Suppressor macrophage treated with lipopolysaccharide for 1 hour (primary cell): Measurements from ENCODE around the gene GLRX3.
"Not testable (repeated sequence)": the region's sequence is repeated elsewhere in the genome, so short reads cannot be mapped to it uniquely, and the experiment has no call there.

Source experiments
- DNase-seq, 3 donors: peaks; one replicate each; pipeline ENCODE4 v3.0.0-alpha.2; 2020 to 2022

The GLRX3 gene

DNA sequence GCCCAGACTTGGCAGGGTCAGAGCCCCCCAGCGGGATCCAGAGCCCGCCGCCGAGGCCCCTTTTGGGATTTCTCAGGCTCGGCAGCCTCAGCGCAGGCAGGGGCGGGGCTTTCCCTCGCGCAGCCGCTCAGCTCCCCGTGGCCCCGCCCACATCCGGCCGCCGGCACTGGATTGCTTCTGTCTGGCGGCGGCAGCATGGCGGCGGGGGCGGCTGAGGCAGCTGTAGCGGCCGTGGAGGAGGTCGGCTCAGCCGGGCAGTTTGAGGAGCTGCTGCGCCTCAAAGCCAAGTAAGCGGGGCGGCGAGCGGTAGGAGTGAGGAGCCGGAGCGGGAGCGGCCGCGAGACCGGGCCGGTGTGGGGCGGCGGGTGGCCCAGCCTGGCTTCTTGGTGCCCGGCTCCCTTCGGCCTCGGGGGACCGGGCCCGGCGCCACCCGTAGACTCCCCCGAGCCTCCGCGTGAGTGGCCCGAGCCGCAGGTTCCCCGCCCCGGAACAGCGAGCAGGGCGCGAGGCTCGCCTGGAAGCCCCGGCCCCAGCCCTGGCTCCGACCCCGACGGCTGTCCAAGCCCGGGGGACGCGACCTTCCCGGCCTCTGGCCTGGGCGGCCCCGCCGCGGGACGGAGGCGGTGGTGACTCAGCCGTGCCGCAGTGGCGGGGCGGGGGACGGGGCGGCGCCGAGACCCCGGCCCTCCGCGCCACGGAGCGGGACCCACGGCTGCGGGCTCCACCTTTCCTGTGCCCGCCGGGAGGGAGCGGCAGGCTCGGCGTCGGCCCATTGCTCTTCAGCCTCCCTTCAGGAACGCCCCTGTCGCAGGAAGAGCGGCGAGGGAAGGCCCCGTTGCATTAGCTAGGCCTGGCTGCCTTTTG is at the start of gene GLRX3:
TSS of gene GLRX3 (plus strand) at position 166 of the 864 bp plus-strand sequence. CDS start at position 196, 30 bp downstream.
- peak; percentile 91 to 96 (median 95) for DNase-seq

DNA sequence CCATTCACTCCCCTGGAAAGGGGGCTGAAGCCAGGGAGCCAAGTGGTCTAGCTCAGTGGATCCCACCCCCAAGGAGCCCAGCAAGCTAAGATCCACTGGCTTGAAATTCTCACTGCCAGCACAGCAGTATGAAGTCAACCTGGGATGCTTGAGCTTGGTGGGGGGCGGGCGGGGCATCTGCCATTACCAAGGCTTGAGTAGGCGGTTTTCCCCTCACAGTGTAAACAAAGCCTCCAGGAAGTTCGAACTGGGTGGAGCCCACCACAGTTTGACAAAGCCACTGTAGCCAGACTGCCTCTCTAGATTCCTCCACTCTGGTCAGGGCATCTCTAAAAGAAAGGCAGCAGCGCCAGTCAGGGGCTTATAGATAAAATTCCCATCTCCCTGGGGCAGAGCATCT is 45.6 kb upstream of the GLRX3 start:
- not testable (repeated sequence) for DNase-seq

DNA sequence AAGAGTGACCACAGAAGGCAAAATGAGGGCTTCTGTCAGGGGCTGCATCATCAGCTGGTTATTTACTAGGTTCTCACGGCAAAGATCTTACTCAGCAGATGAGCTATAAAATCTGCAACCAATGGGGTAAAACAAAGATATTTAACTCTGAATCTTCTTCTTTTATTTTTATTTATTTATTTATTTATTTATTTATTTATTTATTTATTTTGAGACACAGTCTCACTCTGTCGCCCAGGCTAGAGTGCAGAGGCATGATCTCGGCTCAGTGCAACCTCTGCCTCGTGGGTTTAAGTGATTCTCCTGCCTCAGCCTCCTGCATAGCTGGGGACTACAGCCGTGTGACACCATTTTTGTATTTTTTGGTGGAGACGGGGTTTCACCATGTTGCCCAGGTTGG is 36.8 kb upstream of the GLRX3 start:
- no peak for DNase-seq

DNA sequence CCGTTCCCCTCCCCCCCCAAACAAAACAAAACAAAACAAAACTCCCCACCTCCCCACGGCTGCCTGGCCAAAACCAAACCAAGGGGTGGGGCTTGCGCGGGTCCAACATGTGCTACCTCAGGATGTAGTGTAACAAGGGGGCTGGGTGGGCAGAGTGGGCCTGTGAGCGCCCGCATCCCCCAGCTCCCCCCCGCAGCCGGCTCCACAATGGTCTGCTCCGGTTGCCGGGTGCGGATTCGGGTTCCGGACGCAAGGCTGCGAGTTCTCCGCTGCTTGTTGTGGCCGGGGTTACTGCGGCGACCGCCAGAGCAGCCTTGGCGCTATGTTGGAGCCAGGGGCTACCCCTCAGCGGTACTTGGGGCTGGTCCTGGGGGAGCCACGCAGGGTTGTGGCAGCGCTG is 30.5 kb upstream of the GLRX3 start:
- DNase-seq: no peak

DNA sequence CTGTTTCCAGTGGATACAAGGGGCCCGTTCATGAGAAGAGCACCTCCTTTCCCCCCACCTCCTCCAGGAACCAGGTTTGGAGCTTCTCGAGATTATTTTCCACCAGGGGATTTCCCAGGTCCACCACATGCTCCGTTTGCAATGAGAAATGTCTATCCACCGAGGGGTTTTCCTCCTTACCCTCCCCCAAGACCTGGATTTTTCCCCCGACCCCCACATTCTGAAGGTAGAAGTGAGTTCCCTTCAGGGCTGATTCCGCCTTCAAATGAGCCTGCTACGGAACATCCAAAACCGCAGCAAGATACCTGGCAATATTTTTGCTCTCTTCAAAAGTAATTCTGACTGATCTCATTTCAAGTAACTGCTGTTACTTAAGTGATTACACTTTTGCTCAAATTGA is 28.0 kb upstream of the GLRX3 start:
- not testable (repeated sequence) for DNase-seq

DNA sequence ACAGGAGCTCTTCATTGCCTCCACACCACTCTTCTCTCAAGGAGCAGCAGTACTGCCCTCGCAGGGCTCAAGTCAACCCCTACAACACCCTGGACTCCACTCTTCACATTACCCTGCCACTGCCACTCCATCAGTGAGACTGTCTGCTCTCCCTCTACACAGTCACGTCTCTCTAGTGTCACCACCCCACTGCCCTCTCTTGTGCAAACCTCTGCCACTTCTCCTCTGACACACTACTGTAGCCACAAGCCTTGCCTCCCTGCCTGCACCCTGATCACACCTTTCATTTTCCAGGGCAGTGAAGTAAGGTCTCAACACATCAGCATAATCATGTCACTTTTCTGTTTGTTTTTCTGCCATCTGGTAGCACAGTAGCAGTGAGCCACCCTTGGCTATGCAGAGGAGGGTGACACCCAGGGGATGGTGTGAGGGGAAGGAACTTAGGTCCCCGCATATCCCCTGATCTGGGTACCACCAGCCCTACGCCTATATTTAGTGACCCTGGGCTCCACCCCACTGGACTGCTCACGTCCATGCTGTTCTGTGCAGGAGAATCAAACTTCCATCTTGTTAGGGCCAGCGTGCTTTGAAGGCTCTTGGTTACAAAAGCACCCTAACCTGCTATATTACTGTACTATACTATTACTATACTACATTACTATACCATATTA is 27.1 kb upstream of the GLRX3 start:
- no peak for DNase-seq

DNA sequence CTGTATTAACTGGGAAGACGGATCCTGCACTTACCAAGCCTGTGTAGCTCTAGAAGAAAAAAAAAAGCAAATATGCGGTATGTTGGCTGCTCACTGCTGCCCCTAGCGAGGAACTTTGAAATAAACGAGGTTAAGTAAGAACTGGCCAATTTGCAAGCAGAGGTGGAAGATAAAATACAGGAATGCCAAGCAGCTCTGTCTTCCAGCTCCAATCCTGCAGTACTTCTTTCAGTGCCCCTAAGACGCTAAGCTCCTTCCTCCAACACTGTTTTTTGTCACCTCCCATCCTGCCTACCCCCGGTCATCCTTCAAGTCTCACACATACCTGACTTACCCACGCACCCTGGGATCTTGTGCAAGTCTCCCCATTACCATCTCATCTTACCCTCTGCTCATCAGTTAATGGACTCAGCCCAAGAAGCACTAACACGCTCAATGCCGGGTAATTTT is 26.4 kb upstream of the GLRX3 start:
- DNase-seq: peak; percentile 86 to 91 (median 87)

DNA sequence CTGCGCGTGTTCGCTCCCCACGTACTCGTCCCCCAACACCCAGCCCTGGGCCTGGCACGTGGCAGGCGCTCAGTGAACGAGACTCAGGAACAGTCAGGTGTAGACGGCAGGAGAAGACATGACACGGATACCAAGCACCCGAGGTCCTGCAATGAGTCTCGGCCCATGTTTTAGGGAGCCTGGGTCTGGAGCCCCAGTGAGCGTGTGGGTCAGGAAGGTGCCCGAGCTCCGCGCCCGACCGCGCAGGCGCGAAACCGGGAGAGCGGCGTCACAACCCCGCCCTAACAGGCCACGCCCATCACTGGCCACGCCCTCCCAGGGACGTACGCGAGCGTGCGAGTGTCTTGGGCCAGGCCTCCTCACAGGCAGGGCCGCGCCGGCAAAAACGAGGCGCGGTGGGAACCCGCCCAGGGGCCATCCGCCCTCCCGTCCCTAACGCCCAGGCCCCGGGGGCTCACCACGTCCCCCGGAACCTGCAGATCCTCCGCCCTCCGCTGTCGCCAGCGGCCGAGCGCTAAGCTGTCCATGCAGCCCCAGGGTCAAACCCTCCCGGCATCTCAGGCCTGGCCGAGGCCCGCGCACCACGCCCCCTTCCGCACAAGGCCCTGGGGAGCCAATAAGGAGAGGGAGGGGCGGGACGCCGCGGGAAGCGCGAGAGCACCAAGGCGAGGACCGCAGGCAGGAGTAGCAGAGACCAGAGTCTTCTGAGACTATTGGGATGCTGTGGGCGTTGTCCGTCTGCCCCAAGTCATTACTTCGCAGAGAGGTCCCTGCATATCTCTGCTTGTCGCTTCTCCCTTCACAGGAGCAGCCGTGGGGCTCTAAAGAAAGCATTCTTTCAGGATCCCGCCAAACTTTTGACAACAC is 25.7 kb upstream of the GLRX3 start, which contains the start of gene C10orf143:
TSS of gene C10orf143 (minus strand) at position 585 of the 867 bp plus-strand sequence. CDS start at position 527, 58 bp downstream.
- peak; percentile 97 to 99 (median 98) for DNase-seq

DNA sequence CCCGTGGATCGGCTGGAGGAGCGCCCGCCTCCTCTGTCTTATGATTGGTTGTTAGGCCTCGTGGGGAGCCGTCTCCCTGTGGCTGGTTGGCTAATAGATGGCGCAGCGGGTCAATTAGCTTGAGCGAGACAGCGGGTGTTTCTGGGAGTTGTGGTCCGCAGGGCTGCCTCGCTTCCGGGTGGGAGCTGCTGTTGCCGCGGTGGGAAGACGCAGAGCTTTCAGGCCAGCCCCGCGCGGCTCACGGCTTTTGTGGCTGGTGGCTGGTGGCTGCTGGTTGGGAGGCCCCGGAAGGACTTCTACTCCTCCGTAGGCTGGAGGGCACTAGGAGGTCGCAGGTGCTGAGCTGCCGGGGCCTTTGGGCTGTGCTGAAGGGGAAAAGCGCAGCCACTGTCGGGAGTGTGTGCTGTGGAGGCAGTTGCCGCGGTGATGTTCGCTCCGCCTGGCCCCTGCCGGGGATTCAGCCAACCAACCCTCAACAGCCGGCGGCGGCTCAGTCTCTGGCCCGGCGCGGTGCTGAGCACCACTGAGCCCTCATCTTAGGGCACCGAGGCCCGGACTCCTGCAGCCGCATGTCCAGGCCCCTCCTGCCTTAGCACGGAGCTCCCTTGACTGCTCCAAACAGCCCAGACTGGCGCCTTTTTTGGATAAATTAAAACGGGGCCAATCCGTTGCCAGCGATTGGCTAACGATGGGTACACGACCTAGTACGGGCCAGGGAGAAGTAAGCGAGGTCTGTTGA is 24.9 kb upstream of the GLRX3 start:
- DNase-seq: peak; percentile 96 to 97 (median 97)

DNA sequence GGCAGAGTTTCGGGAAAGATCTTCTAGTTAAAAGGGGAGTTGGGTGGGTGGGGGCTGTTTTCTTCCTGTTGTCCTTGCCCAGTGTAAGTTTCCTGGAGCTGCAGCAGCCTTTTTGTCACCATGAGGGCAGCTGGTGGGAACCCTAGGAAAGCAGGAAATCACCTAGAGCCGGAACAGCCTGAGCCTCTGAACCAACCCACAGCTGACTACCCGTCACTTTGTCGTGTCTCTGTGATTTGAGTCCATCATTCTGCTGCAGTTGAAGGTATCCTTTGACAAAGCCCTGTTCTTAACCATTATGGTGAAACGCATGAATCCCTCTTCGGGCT is 24.4 kb upstream of the GLRX3 start:
- DNase-seq: peak in 1 of 3 donors; percentile 3

DNA sequence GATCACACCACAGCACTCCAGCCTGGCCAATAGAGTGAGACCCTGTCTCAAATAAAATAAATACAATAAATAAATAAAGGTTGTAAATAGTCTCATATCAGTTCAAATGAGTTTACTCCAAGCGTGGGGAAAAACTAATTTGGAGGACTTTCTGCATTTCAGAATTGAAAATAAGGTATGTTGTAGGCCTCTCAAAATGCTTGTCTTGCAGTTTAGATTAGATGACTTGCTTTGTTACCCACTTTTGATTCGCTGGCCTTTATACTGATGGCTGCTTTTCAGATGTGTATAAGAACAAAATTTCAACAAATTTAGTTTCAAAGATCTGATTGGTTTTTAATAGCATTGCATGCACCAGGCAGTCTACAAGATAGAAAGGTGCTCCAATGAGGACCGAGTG is 23.4 kb upstream of the GLRX3 start:
- no peak for DNase-seq

DNA sequence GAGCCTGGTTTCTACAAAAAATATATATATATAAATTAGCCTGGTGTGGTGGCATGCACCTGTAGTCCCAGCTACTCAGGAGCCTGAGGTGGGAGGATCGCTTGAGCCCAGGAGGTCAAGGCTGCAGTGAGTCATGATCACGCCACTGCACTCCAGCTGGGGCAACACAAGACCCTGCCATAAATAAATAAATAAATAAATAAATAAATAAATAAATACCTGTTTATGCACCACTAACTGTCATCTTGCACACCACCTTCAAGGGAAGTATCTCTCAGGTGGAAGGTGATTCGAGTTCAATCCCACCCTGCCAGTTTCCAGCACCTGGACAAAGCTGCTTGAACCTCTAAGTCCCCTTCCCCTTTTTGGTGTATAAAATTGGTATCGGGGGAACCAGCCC is 19.2 kb upstream of the GLRX3 start:
- DNase-seq: not testable (repeated sequence)

DNA sequence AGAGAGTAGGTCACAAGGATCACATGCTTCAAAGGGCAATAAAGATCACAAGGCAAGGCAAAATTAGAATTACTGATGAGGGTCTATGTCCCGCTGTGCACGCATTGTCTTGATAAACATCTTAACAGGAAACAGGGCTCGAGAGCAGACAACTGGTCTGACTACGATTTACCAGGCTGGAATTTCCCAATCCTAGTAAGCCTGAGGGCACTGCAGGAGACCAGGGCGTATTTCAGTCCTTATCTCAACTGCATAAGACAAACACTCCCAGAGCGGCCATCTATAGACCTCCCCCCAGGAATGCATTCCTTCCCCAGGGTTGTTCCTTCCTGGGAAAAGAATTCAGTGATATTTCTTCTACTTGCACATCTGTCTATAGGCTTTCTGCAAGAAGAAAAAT is 18.7 kb upstream of the GLRX3 start:
- DNase-seq: not testable (repeated sequence)

DNA sequence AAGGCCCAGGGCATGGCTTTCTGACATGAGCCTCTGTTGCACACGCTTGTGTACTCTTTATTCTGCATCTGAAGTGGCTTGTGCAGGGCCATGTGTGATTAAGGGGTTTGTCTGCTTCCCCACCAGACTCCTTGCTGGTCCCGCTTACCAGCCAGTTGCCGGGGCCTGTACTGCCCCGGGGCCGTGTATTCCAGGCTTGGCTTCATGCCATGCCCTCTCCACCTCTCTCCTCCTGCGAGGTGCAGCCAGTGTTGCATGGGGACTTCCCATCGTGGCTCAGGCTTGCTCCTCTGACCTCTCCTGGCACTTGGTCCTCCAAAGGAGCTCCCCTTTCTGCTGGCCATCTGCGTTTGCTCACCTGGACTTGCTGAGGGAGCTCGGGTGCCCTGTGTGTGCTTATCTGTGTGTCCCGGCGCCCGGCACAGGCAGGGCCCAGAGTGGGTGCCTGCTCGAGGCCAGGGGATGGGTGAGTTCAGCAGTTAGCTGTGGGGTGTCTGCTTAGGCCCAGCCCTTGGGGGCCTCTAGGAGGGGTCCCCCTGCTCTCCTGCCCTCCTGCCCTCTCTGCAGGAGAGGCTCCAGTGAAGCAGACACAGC is 14.6 kb upstream of the GLRX3 start:
- DNase-seq: no peak

DNA sequence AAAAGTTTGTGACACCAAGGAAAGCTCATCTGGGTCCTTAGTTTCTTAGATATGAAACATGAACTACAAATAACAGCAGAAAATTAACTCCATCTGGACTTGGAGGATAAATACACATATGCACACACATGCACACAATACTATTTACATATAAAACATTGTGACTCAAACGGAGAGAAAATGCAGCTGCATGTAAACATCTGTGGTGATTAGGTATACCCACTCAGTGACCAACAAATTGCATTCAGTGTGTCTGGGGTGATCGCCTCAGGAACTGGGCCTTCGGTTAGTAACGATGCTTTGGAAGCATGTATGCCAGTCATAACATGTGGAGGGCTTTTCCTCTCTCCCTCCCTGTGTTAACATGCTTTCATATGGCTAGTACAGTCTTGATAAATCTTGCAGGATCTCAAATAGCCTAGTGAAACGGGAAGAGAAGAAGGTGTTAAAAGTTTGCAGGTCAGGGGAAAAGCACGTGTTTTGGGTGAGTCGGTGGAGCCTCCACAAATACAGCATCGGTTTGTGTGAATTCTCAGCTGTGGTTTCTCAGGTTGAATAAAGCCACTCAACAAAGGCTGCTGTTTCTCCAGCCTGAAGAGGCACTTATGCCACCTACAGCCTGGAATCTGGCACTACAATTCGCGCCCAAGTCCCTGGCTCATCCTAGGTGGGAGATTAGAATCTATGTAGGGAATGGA is 8.7 kb upstream of the GLRX3 start:
- peak; percentile 56 to 61 (median 57) for DNase-seq

DNA sequence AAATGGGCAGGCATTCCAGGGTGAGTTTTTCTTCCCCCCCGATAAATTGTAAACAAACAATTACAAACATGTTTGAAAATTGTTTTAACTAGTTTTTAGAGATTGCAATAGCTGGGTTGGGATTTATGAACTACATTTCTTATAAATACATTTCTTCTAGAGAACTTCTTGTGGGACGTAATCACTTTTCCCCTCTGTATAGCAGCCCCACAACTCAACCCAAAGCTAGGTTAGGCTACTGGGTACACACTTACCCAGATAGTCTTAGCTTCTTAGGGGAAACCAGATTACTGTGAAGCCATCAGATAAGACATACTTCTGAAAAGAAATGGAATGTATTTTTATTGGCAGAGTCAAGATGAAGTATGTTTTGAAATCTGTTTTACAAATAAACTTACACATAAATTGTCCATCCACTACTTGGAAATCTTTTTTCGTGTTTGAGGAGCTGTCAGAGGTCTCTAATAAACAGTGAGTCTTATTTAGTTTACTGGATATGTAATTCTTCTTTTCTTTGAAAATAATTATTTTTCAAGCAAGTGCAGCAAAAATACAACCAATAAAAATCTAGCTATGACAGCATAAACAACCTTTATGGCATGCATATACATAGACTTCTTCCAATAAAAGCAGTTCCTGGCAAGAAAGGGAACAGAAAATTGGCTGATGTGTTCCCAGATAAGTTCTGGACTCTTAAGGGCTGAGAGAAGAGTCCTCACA is 8.0 kb upstream of the GLRX3 start:
- DNase-seq: no peak

DNA sequence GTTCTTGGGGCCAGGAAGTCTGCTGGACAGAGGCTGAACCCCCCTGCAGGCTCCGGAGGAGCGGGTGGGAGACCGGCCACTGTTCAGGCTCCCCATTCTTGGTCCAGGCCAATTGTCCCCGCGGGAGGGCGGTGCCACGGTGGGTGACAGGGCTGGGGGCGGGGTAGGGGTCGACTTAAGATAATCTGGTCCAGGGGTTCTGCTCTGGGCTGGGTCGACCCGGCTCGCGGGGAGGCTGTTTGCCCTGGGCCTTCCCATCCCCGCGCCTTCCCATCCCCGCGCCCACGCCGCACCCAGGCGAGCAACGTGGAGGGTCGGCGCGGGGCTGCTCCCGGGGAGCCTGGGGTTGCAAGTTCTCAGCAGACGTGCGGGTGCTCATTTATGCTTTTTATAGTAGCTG is 7.3 kb upstream of the GLRX3 start:
- no peak for DNase-seq

DNA sequence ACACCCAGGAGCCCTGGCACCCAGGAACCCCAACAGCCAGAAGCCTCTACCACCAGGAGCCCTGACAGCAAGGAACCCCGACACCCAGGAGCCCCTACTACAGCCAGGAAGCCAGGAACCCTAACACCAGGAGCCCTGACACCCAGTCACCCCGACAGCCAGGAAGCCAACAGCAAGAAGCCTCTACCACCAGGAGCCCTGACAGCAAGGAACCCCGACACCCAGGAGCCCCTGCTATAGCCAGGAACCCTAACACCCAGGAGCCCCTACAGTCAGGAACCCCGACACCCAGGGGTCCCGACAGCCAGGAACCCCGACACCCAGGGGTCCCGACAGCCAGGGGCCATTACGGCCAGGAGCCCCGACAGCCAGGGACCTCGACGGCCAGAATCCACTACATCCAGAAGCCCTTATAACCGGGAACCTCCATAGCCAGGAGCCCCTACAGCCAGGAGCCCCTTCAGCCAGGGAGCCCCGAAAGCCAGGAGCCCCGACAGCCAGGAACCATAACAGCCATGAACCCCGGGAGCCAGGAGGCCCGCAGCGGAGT is 440 bp upstream of the GLRX3 start:
- DNase-seq: no peak

DNA sequence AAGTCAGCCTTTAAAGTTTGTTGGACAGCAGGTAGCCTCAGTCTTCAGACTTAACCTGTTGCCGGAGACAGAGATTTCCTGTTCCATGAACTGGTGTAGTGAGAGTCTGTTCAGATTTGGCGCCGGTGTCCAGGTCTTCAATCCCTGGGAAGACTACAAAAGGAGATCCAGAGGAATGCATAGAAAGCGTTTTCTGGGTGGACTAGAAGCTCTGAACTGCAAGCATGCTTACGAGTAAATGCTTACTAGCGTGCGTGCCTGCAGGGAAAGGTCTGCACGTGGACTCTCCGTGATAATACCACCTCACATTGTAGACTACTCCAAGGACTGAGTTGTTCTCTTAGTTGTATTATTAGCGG is 878 bp downstream of the GLRX3 start:
- DNase-seq: no peak
